B cell (primary cell): ENCODE measurements around the gene DMPK.

Source experiments
- CTCF ChIP-seq: fragments of 200-600 bp; IDR thresholded peaks from one replicate; pipeline ENCODE4 v1.8.0; 2022; ENCODE audit warnings: antibody characterized with exemption, mild to moderate bottlenecking
- EZH2 ChIP-seq: IDR thresholded peaks from 2 replicates; pipeline ENCODE4 v1.6.1; 2012; ENCODE audit warnings: borderline replicate concordance, low read depth, mild to moderate bottlenecking, moderate library complexity, low read length; ENCODE audit not compliant: insufficient read depth, poor library complexity, severe bottlenecking

GRCh38 chr19:45824531-45825262 is 42.4 kb upstream of the DMPK start:
- TF ChIP-seq CTCF (no peak), EZH2 (no peak)
